DND-41 (cell line): ENCODE measurements around the gene TIMM23.

Experiments used
- ATAC-seq: fragments of 200-7000 bp; cut with Tn5 transposase; 3 replicates; pipeline ENCODE4 v1.9.1; 2021; ENCODE audit warnings: low read depth; ENCODE audit not compliant: insufficient read depth
- DNase-seq: peaks from one replicate; pipeline ENCODE4 v3.0.0-alpha.2; 2020
- H2AFZ ChIP-seq: 2 replicates; pipeline ENCODE4 v1.6.0; 2012; ENCODE audit warnings: low read depth, low read length
- H3K27ac ChIP-seq: 2 replicates; pipeline ENCODE4 v1.5.1; 2012; ENCODE audit warnings: low read length, inconsistent platforms
- H3K27me3 ChIP-seq: fragments of 200-600 bp; sonication (generic); 2 replicates; pipeline ENCODE4 v1.6.0; 2012; ENCODE audit warnings: low read length, mild to moderate bottlenecking, inconsistent platforms; ENCODE audit not compliant: insufficient read depth, poor library complexity
- H3K36me3 ChIP-seq: 2 replicates; pipeline ENCODE4 v1.5.1; 2012; ENCODE audit warnings: low read length, inconsistent platforms; ENCODE audit not compliant: insufficient read depth
- H3K4me1 ChIP-seq: 2 replicates; pipeline ENCODE4 v1.5.1; 2012; ENCODE audit warnings: mild to moderate bottlenecking, low read length; ENCODE audit not compliant: insufficient read depth
- H3K4me2 ChIP-seq: 2 replicates; pipeline ENCODE4 v1.6.0; 2012; ENCODE audit warnings: mild to moderate bottlenecking, moderate library complexity, low read length, inconsistent platforms; ENCODE audit not compliant: insufficient read depth
- H3K4me3 ChIP-seq, 2 experiments: fragments of 200-600 bp in 1 of 2; shearing (Covaris generic) in 1 of 2; 2 replicates each; pipeline ENCODE4 v1.5.1; 2012 to 2016; ENCODE audit warnings: inconsistent platforms in 2 of 2, low read length in 2 of 2, mild to moderate bottlenecking in 2 of 2, low read depth in 1 of 2, moderate library complexity in 1 of 2
- H3K79me2 ChIP-seq: 2 replicates; pipeline ENCODE4 v1.6.0; 2012; ENCODE audit warnings: low read length, inconsistent platforms; ENCODE audit not compliant: insufficient read depth
- H3K9ac ChIP-seq: 2 replicates; pipeline ENCODE4 v1.6.0; 2012; ENCODE audit warnings: low read depth, mild to moderate bottlenecking, inconsistent platforms, low read length, moderate library complexity
- H3K9me3 ChIP-seq: 2 replicates; pipeline ENCODE4 v1.5.1; 2012; ENCODE audit warnings: low read length, moderate library complexity, mild to moderate bottlenecking, inconsistent platforms; ENCODE audit not compliant: insufficient read depth, severe bottlenecking
- H4K20me1 ChIP-seq: 2 replicates; pipeline ENCODE4 v1.6.0; 2012; ENCODE audit warnings: low read length; ENCODE audit not compliant: insufficient read depth
- EZH2 ChIP-seq: IDR thresholded peaks from 3 replicates; pipeline ENCODE4 v1.6.1; 2012; ENCODE audit warnings: borderline replicate concordance, low read depth, mild to moderate bottlenecking, moderate library complexity, low read length, inconsistent platforms; ENCODE audit not compliant: severe bottlenecking
- TF ChIP-seq, protein P1 (sequence below): IDR thresholded peaks from 2 replicates; pipeline ENCODE4 v1.5.1; 2012; ENCODE audit warnings: borderline replicate concordance, low read length, moderate library complexity, mild to moderate bottlenecking; ENCODE audit not compliant: poor library complexity, severe bottlenecking; ENCODE audit errors: extremely low read depth

Gene TIMM23

DNA sequence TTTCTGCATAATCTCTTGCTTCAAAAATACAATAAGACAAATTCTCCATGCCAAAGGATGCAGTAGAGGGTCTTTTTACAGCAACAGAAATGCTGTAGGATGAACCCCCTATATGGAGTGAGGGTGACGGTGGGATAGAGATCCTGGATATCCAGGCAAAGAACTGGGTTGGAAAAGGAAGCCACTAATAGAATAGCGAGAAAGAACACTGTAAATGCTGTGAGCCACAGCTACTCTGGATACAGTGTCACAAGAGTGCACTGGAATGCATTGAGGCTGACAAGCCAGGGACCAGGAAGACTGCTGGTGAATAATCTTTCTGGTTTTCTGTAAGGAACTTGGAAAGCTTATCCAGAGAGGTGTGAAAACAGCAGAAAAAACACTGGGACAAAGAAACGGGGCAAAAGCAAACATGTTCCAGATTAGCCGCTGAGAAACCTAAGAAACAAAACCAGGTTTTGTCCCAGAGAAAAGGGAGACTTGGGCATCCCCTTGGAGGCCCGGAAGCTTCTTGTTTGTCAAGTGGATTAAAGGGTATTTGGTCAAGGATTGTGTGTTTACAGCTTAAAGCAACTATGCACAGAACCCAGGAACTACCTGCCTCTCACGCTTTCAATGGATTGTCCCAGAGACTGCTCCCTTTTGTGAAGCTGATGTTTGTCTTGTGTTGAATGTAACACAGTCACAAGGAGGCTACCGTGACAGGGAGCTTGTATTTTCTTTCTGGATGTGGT lies 79.9 kb downstream of the TIMM23 start:
- peaks cover 14% of the 10 kb centered on the region for H3K4me1 ChIP-seq
- H3K9me3 ChIP-seq: no peaks in the 10 kb centered on the region
- DNase-seq (no peak), ATAC-seq (no peak)
- H3K4me3 ChIP-seq: no peak overlapping the region
- H3K9ac ChIP-seq: no peak overlapping the region
- no peak overlapping the region for H3K4me2 ChIP-seq
- no peak overlapping the region for H2AFZ ChIP-seq
- no peak for TF ChIP-seq EZH2
- TF ChIP-seq, protein P1, sequence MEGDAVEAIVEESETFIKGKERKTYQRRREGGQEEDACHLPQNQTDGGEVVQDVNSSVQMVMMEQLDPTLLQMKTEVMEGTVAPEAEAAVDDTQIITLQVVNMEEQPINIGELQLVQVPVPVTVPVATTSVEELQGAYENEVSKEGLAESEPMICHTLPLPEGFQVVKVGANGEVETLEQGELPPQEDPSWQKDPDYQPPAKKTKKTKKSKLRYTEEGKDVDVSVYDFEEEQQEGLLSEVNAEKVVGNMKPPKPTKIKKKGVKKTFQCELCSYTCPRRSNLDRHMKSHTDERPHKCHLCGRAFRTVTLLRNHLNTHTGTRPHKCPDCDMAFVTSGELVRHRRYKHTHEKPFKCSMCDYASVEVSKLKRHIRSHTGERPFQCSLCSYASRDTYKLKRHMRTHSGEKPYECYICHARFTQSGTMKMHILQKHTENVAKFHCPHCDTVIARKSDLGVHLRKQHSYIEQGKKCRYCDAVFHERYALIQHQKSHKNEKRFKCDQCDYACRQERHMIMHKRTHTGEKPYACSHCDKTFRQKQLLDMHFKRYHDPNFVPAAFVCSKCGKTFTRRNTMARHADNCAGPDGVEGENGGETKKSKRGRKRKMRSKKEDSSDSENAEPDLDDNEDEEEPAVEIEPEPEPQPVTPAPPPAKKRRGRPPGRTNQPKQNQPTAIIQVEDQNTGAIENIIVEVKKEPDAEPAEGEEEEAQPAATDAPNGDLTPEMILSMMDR: no peak
- H3K27me3 ChIP-seq: no peaks in the 10 kb centered on the region
- H3K79me2 ChIP-seq: no peaks in the 10 kb centered on the region
- H3K27ac ChIP-seq: no peak overlapping the region
- no peaks in the 10 kb centered on the region for H4K20me1 ChIP-seq
- H3K36me3 ChIP-seq: no peaks in the 10 kb centered on the region

DNA sequence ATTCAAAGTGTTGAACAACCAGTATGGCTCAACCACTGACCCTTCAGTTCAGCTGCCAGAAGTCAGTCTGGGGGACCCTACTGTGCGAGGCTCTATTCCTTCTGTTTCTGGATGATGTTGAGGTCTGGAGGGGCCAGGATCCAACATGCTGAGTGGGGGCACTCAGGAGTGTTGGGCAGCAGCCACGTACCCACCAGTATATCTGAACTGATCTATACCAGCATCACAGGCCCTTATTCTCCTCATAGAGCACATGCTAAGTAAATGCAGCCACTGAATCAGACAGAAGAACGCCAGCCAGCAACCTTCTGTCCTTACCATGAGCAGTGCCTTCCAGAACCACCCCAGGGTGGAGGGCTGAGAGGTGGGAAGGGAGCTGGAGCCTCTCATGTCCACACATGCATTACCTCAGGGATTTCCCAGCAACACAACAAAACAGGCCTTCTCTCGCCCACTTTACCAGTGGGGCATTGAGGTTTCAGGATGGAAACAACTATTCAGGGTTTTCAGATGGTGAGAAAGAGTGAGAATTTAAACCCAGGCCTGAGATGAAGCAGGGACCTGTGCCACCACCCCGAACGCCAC lies 80.6 kb downstream of the TIMM23 start:
- TF ChIP-seq EZH2: no peak
- TF ChIP-seq, protein P1: no peak
- Histone ChIP-seq H3K9me3 (no peaks in the 10 kb centered on the region), H3K4me1 (peaks cover 14% of the 10 kb centered on the region), H3K27me3 (no peaks in the 10 kb centered on the region), H3K79me2 (no peaks in the 10 kb centered on the region), H2AFZ (no peak overlapping the region), H3K9ac (no peak overlapping the region), H3K4me3 (no peak overlapping the region), H3K27ac (no peak overlapping the region), H4K20me1 (no peaks in the 10 kb centered on the region), H3K4me2 (no peak overlapping the region), H3K36me3 (no peaks in the 10 kb centered on the region)
- DNase-seq (no peak), ATAC-seq (no peak)
